ENCODE measurements around the gene TMEM235.
A peak's percentile ranks its signal among the peaks of the same experiment; 100 is the strongest.

TMEM235 gene

GRCh38 chr17:78200451-78200850, 31.0 kb upstream of the TMEM235 start:
- Histone ChIP-seq H3K36me3 (ENCODE audit: control insufficient read depth in 1 of 2, insufficient read depth in 2 of 2, low read length in 2 of 2) (peaks cover 9 to 31% of the 10 kb centered on the region in 2 donors), H3K4me3 (ENCODE audit: low read depth in 1 of 2, low read length in 2 of 2) (no peak overlapping the region), H3K27me3 (ENCODE audit: control insufficient read depth in 1 of 2, insufficient read depth in 2 of 2, low read length in 2 of 2) (no peaks in the 10 kb centered on the region), H3K9me3 (ENCODE audit: control insufficient read depth in 1 of 2, low read length in 2 of 2) (no peaks in the 10 kb centered on the region), H3K27ac (ENCODE audit: low read depth, low read length) (no peak overlapping the region), H3K9ac (ENCODE audit: low read depth in 1 of 2, low read length in 2 of 2) (no peak overlapping the region), H3K4me1 (ENCODE audit: control insufficient read depth in 1 of 2, insufficient read depth in 2 of 2, low read length in 2 of 2) (no peaks in the 10 kb centered on the region)

DNA sequence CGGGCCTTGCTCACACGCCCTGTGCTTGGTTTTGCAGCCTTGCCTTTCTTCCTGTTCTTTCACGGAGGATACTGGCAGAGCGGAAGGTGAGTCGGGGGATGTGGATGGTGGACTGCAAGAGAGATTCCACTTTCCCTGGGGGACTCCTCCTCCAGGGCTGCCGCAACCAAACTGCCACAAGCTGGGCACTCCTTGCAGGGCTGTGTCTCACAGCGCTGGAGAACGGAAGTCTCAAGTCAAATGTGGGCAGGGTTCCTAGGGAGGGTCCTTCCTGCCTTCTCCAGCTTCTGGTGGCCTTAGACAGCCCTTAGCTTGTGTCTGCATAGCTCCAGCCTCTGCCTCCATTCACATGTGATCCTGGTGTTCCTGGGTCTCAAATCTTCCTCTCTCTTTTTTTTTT, 28.8 kb upstream of the TMEM235 start:
- H3K9ac ChIP-seq (ENCODE audit: low read depth in 1 of 2, low read length in 2 of 2), result no peak overlapping the region
- H3K4me1 ChIP-seq (ENCODE audit: control insufficient read depth in 1 of 2, insufficient read depth in 2 of 2, low read length in 2 of 2), result no peaks in the 10 kb centered on the region
- H3K27me3 ChIP-seq (ENCODE audit: control insufficient read depth in 1 of 2, insufficient read depth in 2 of 2, low read length in 2 of 2), result no peaks in the 10 kb centered on the region
- H3K36me3 ChIP-seq (ENCODE audit: control insufficient read depth in 1 of 2, insufficient read depth in 2 of 2, low read length in 2 of 2), result peaks cover 3 to 22% of the 10 kb centered on the region in 2 donors
- no peak overlapping the region for H3K4me3 ChIP-seq (ENCODE audit: low read depth in 1 of 2, low read length in 2 of 2)
- H3K27ac ChIP-seq (ENCODE audit: low read depth, low read length), result no peak overlapping the region
- H3K9me3 ChIP-seq (ENCODE audit: control insufficient read depth in 1 of 2, low read length in 2 of 2), result no peaks in the 10 kb centered on the region

GRCh38 chr17:78204387-78205123, 26.9 kb upstream of the TMEM235 start:
- no peak overlapping the region for H3K27ac ChIP-seq (ENCODE audit: low read depth, low read length)
- H3K4me3 ChIP-seq (ENCODE audit: low read depth in 1 of 2, low read length in 2 of 2), result no peak overlapping the region
- H3K4me1 ChIP-seq (ENCODE audit: control insufficient read depth in 1 of 2, insufficient read depth in 2 of 2, low read length in 2 of 2), result no peaks in the 10 kb centered on the region
- no peaks in the 10 kb centered on the region for H3K9me3 ChIP-seq (ENCODE audit: control insufficient read depth in 1 of 2, low read length in 2 of 2)
- no peaks in the 10 kb centered on the region for H3K27me3 ChIP-seq (ENCODE audit: control insufficient read depth in 1 of 2, insufficient read depth in 2 of 2, low read length in 2 of 2)
- H3K36me3 ChIP-seq (ENCODE audit: control insufficient read depth in 1 of 2, insufficient read depth in 2 of 2, low read length in 2 of 2), result peaks cover 3 to 19% of the 10 kb centered on the region in 2 donors
- no peak overlapping the region for H3K9ac ChIP-seq (ENCODE audit: low read depth in 1 of 2, low read length in 2 of 2)

GRCh38 chr17:78205124-78205775, 26.2 kb upstream of the TMEM235 start:
- no peak overlapping the region for H3K27ac ChIP-seq (ENCODE audit: low read depth, low read length)

GRCh38 chr17:78206298-78206697, 25.1 kb upstream of the TMEM235 start:
- Histone ChIP-seq H3K4me3 (ENCODE audit: low read depth in 1 of 2, low read length in 2 of 2) (no peak overlapping the region), H3K27me3 (ENCODE audit: control insufficient read depth in 1 of 2, insufficient read depth in 2 of 2, low read length in 2 of 2) (no peaks in the 10 kb centered on the region), H3K9me3 (ENCODE audit: control insufficient read depth in 1 of 2, low read length in 2 of 2) (no peaks in the 10 kb centered on the region), H3K27ac (ENCODE audit: low read depth, low read length) (no peak overlapping the region), H3K9ac (ENCODE audit: low read depth in 1 of 2, low read length in 2 of 2) (no peak overlapping the region), H3K4me1 (ENCODE audit: control insufficient read depth in 1 of 2, insufficient read depth in 2 of 2, low read length in 2 of 2) (no peaks in the 10 kb centered on the region), H3K36me3 (ENCODE audit: control insufficient read depth in 1 of 2, insufficient read depth in 2 of 2, low read length in 2 of 2) (peaks cover 3 to 19% of the 10 kb centered on the region in 2 donors)

More at GRCh38 chr17:78205124-78205775, 26.2 kb upstream of the TMEM235 start:
- H3K27me3 ChIP-seq (ENCODE audit: control insufficient read depth in 1 of 2, insufficient read depth in 2 of 2, low read length in 2 of 2), result no peaks in the 10 kb centered on the region
- H3K4me1 ChIP-seq (ENCODE audit: control insufficient read depth in 1 of 2, insufficient read depth in 2 of 2, low read length in 2 of 2), result no peaks in the 10 kb centered on the region
- H3K36me3 ChIP-seq (ENCODE audit: control insufficient read depth in 1 of 2, insufficient read depth in 2 of 2, low read length in 2 of 2), result peaks cover 3 to 19% of the 10 kb centered on the region in 2 donors
- no peaks in the 10 kb centered on the region for H3K9me3 ChIP-seq (ENCODE audit: control insufficient read depth in 1 of 2, low read length in 2 of 2)
- no peak overlapping the region for H3K9ac ChIP-seq (ENCODE audit: low read depth in 1 of 2, low read length in 2 of 2)
- no peak overlapping the region for H3K4me3 ChIP-seq (ENCODE audit: low read depth in 1 of 2, low read length in 2 of 2)

DNA sequence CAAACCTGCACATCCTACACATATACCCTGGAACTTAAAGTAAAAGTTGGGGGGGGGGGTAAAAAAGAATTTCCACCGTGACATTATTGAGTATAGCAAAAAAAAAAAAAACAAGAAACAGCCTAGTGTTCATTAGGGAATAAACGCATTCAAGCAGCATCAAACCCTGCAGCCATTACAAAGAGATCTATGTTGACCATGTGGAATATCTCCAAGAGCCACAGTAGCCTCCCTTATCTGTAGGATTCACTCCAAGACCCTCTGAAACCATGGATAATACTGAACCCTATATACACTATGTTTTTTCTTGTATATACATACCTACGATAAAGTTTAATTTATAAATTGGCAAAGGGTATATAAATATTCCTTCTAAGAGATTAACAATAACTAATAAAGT, 22.9 kb upstream of the TMEM235 start:
- no peak overlapping the region for H3K27ac ChIP-seq (ENCODE audit: low read depth, low read length)
- H3K36me3 ChIP-seq (ENCODE audit: control insufficient read depth in 1 of 2, insufficient read depth in 2 of 2, low read length in 2 of 2), result peaks cover 1 to 14% of the 10 kb centered on the region in 2 donors

DNA sequence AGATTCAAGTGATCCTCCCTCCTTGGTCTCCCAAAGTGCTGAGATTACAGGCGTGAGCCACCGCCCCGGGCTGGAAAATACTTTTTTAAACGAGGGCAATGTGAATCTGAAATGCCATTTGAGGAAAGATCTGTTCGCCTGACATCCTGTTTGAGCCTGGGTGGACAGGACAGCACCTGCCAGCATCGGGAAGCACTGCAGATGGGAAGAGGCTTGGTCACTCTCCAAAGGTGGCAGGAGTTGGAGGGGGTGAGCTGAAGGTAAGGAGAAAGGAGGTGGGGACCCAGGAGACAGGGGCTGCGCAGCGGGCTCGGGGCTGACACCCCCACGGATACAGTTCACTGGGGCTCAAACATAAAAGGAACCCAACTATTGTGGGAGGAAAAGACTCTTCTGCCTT, 21.3 kb upstream of the TMEM235 start:
- Histone ChIP-seq H3K27ac (ENCODE audit: low read depth, low read length) (no peak overlapping the region), H3K4me1 (ENCODE audit: control insufficient read depth in 1 of 2, insufficient read depth in 2 of 2, low read length in 2 of 2) (peaks cover 5 to 10% of the 10 kb centered on the region in 2 donors), H3K4me3 (ENCODE audit: low read depth in 1 of 2, low read length in 2 of 2) (no peak overlapping the region), H3K9me3 (ENCODE audit: control insufficient read depth in 1 of 2, low read length in 2 of 2) (no peaks in the 10 kb centered on the region), H3K9ac (ENCODE audit: low read depth in 1 of 2, low read length in 2 of 2) (no peak overlapping the region), H3K27me3 (ENCODE audit: control insufficient read depth in 1 of 2, insufficient read depth in 2 of 2, low read length in 2 of 2) (no peaks in the 10 kb centered on the region), H3K36me3 (ENCODE audit: control insufficient read depth in 1 of 2, insufficient read depth in 2 of 2, low read length in 2 of 2) (peaks cover 0 to 7% of the 10 kb centered on the region in 2 donors)

More for the DNA sequence above, 22.9 kb upstream of the TMEM235 start:
- Histone ChIP-seq H3K9ac (ENCODE audit: low read depth in 1 of 2, low read length in 2 of 2) (no peak overlapping the region), H3K27me3 (ENCODE audit: control insufficient read depth in 1 of 2, insufficient read depth in 2 of 2, low read length in 2 of 2) (no peaks in the 10 kb centered on the region), H3K4me1 (ENCODE audit: control insufficient read depth in 1 of 2, insufficient read depth in 2 of 2, low read length in 2 of 2) (no peaks in the 10 kb centered on the region), H3K4me3 (ENCODE audit: low read depth in 1 of 2, low read length in 2 of 2) (no peak overlapping the region), H3K9me3 (ENCODE audit: control insufficient read depth in 1 of 2, low read length in 2 of 2) (no peaks in the 10 kb centered on the region)

- Histone ChIP-seq H3K4me3 (ENCODE audit: low read depth in 1 of 2, low read length in 2 of 2) (no peak overlapping the region), H3K9ac (ENCODE audit: low read depth in 1 of 2, low read length in 2 of 2) (no peak overlapping the region), H3K9me3 (ENCODE audit: control insufficient read depth in 1 of 2, low read length in 2 of 2) (no peaks in the 10 kb centered on the region), H3K27ac (ENCODE audit: low read depth, low read length) (no peak overlapping the region), H3K36me3 (ENCODE audit: control insufficient read depth in 1 of 2, insufficient read depth in 2 of 2, low read length in 2 of 2) (peaks cover 0 to 4% of the 10 kb centered on the region in 2 donors), H3K4me1 (ENCODE audit: control insufficient read depth in 1 of 2, insufficient read depth in 2 of 2, low read length in 2 of 2) (peaks cover 5 to 11% of the 10 kb centered on the region in 2 donors), H3K27me3 (ENCODE audit: control insufficient read depth in 1 of 2, insufficient read depth in 2 of 2, low read length in 2 of 2) (no peaks in the 10 kb centered on the region)
These were observed 20.4 kb upstream of the TMEM235 start for GRCh38 chr17:78211032-78211431.

GRCh38 chr17:78214016-78214705, 17.3 kb upstream of the TMEM235 start, which contains the start of gene BIRC5:
TSS of gene BIRC5 (plus strand) at chr17:78214253. CDS start at chr17:78214317, 64 bp downstream.
- peak within 1 kb of the TSS; percentile 14 to 57 for H3K9ac ChIP-seq (ENCODE audit: low read depth in 1 of 2, low read length in 2 of 2)
- H3K9me3 ChIP-seq (ENCODE audit: control insufficient read depth in 1 of 2, low read length in 2 of 2), result no peaks in the 10 kb centered on the region
- H3K4me1 ChIP-seq (ENCODE audit: control insufficient read depth in 1 of 2, insufficient read depth in 2 of 2, low read length in 2 of 2), result peaks cover 5 to 11% of the 10 kb centered on the region in 2 donors
- no peaks in the 10 kb centered on the region for H3K36me3 ChIP-seq (ENCODE audit: control insufficient read depth in 1 of 2, insufficient read depth in 2 of 2, low read length in 2 of 2)
- H3K27me3 ChIP-seq (ENCODE audit: control insufficient read depth in 1 of 2, insufficient read depth in 2 of 2, low read length in 2 of 2), result no peaks in the 10 kb centered on the region
- H3K27ac ChIP-seq (ENCODE audit: low read depth, low read length), result no peak within 1 kb of the TSS
- peak within 1 kb of the TSS; percentile 55 to 80 for H3K4me3 ChIP-seq (ENCODE audit: low read depth in 1 of 2, low read length in 2 of 2)

GRCh38 chr17:78214706-78215061, 16.7 kb upstream of the TMEM235 start:
- Histone ChIP-seq H3K27me3 (ENCODE audit: control insufficient read depth in 1 of 2, insufficient read depth in 2 of 2, low read length in 2 of 2) (no peaks in the 10 kb centered on the region), H3K4me1 (ENCODE audit: control insufficient read depth in 1 of 2, insufficient read depth in 2 of 2, low read length in 2 of 2) (peaks cover 5 to 11% of the 10 kb centered on the region in 2 donors), H3K9ac (ENCODE audit: low read depth in 1 of 2, low read length in 2 of 2) (peak overlapping the region; percentile 14 to 57), H3K9me3 (ENCODE audit: control insufficient read depth in 1 of 2, low read length in 2 of 2) (no peaks in the 10 kb centered on the region), H3K36me3 (ENCODE audit: control insufficient read depth in 1 of 2, insufficient read depth in 2 of 2, low read length in 2 of 2) (no peaks in the 10 kb centered on the region), H3K4me3 (ENCODE audit: low read depth in 1 of 2, low read length in 2 of 2) (peak overlapping the region; percentile 55 to 80), H3K27ac (ENCODE audit: low read depth, low read length) (no peak overlapping the region)

All from duodenal mucosa (tissue), 2 donors.